ENCODE data around the gene CHRM2. TPM values are rescaled to one million over a fixed set of nuclear protein-coding genes. Genes with fewer than 3 reads are reported as not detected.

Gene CHRM2
- total RNA-seq = under 0.01 TPM in 1 of 2 replicates, not detected in the other

GRCh38 chr7:136868496-136869000 lies at the start of gene CHRM2:
CHRM2 (plus strand) TSS chr7:136868652; CDS start chr7:137014866, 146,214 bp downstream.

All from mammary microvascular endothelial cell (primary cell).